GM21447 (cell line): Measurements from ENCODE around the gene DAPK2.
A peak's percentile ranks its signal among the peaks of the same experiment; 100 is the strongest.
"Not testable (repeated sequence)": the region's sequence is repeated elsewhere in the genome, so short reads cannot be mapped to it uniquely, and the experiment has no call there.

ENCODE experiments used
- ATAC-seq: cut with Tn5 transposase; IDR thresholded peaks from one replicate; pipeline ENCODE4 v1.9.1; 2021; ENCODE audit not compliant: unreplicated experiment

The DAPK2 gene

DNA sequence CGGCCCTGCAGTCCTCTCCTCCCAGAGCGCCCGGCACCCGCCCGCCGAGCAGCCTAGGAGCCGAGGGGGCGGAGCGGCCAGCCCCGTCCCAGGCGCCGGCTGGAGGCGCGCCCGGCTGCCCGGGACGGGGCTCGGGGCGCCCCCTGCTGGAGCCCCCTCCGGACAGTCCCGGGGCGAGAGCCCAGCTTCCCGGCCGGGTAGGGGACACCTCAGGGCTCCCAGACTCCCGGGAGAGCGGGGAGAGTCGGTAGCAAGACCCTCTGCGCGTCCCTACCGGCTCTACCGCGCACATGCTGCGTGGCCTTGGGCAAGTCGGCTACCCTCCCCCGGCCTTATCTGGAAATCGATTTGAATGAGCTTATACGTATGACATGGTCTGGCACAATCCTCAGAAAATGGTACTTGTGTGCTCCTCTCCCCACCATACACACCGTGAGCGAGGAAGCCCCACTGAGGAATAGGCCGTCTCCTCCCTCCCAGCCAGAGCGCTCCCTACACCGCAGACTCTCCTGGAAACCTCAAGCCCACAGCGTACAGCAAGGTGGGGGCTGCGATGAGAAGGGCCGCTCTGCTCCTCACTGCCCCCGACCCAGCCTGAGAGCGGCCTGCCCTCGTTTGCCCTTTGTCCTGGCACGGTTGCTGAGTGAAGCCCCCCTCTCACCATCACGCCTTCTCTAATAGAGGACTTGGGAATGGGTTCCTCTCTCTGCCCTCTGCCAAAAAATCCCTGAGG is at the start of gene DAPK2:
DAPK2 (minus strand) TSS at position 65 of the 733 bp plus-strand sequence. CDS start 6,224 bp downstream, outside the sequence.
- ATAC-seq, result peak; percentile 49

DNA sequence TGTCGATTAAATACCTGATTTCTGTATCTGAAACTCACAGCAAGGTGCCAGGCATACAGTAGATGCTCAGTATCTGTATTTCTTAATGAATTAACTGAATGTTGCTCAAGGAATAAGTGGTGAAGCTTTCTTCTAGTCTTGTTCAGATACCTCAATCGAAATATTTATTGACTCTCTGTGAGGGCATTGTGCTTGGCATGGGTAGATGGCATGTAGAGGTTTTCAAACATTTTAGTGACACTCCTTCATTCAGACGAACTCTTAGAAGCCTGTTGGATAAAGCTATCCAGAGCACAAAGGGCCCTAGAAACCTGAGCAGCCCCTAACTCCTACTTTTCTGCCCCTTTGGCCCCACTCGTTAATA is 49.1 kb upstream of the DAPK2 start:
- no peak for ATAC-seq

DNA sequence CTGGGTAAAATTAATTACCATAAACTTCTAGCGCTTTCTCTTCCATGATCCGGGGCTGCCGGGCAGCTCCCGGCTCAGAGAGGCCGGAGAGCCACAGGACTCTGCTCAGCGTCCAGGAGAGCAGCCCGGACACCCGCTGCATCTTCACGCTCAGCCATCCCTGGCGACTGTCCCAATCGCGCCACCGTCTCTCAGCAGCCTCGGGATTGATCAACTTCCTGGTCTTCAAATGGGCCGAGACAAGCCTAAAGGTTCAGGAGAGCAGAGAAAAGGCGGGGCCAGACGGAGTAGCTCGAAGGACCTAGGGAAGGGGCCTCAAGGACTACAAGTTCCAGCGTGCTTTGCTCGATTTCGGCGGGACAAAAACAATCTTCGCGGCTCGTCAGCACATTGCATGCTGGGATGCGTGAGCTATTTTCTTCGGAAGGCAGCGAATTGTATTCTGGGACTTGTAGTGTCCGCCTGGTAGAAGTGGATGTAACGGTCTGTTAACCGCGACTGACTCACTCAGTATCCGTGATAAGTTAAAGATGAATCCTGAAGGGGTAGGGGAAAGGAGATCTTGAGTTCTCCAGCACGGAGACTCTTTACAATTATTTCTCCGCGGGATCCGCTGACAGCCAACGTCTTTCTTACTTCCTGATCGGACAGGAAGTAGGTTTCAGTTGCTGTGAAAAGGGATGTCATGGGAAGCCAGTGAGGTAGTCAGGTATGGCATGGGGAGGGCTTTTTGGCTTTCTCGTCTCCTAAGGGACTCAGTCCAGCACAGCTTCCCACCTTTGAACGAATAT is 47.5 kb upstream of the DAPK2 start, which contains the start of gene CIAO2A:
CIAO2A (minus strand) TSS at position 212 of the 791 bp plus-strand sequence; CDS start at position 142, 70 bp downstream.
- ATAC-seq, result peak; percentile 52

DNA sequence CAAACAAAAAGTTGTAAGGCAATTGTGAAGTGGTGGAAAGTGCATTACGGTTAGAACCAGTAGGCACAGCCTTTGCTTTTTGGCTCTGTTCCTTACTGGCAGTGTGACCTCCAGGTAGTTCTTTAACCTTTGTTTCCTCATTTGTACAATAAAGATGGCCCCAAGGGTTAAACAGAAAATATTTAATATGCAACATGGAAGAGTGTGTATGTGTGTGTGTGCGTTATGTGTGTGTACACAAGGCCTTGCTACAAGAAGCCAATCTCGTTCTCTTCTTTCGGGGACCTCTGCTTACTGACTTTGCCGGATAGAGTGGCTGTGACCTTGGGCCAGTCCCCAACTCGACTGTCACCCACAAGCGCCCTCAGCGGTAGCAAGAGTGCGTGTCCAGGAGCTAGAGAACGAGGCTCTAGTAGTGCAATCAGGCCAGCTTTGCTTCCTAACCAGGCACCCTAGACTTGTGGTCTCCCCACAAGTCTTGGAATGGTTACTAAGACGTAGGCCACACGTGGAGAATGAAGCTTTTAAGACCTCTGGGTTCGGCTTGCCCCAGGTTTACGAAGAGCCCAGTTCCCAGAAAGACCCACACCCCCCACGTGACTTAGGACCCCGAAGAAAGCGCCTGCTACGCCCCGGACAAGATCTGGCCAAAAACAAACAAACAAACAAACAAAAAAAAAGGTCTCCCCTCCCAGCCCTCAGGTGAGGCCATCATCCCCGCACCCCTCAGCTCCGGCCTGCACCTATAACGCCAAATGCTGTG is 46.8 kb upstream of the DAPK2 start:
- peak; percentile 20 for ATAC-seq

DNA sequence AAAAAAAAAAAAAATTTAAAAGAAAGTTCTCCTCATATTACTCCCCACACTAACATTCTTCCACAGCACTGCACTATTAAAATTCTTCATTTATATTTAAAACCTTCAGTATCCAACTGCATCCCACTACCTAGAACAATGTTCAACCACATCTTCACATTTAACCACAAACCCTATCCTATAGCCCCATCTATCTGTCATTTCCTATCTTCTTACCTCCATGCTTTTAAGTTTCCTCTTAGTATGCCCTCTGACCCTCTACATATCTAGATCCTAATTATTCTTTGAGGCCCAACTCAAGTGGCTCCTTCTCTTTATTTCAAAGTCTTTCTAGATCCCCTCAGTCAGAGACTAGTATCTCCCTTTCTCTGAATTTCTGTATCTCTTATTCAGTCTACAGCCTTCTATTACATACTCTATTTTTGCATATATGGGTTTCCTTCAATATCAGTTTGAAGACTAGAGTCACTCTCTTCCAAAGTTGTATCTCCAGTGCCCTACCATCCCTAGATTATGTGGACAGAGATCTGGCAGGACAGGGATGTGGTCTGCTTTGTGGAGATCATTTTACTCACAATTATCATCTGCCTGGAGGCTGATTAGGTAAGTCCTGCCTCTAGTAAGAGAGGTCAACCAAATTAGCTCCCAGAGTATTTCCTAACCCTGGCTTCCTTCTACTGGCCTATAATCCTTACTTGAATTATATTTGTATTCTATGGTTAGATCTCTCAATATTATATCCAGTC is 46.0 kb upstream of the DAPK2 start:
- no peak for ATAC-seq

DNA sequence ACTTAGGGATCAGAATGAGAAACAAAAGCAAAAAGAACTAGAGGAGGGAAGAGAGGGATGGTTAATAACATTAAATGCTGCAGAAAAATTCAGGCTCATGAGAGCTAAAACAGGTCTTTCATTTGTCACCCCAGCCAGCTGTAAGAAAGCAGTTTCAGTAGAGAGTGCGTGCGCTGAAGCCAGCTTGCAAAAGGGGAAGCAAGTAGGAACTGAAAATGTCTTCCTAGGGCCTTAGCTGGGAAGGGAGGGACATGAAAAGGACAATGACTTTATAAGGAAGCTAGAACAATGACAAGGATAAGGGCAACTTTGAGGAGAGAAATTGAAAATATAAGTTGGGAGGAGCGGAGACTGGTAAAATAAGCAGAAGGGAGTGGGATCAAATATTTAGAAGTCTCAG is 44.2 kb upstream of the DAPK2 start:
- no peak for ATAC-seq

DNA sequence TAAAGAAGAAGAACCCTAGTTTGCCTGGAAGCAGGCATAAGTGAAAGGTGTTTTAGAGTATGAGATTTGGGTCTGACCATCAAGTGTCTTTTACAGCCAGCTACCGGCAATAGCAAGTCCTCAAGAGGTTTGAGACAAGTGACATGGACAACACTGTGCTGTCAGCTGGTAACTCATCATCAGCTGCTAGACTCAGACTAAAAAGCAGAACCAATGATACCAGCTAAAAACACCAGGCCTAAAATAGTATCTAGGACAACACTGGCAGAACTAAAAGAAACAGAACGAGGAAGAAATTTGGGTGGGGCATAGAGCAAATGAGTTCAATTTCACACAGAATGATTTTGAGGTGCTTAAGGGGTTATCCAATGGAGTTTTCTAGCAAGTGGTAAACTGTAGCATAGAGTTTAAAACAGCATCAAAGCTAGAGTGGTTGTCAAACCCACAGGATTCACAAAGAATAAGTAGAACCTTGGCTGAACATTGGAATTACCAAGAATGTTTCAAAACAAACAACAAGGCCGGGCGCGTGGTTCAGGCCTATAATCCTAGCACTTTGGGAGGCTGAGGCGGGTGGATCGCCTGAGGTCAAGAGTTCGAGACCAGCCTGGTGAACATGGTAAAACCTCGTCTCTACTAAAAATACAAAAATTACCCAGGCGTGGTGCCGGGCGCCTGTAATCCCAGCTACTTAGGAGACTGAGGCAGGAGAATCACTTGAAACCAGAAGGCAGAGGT is 43.4 kb upstream of the DAPK2 start:
- ATAC-seq, result no peak

DNA sequence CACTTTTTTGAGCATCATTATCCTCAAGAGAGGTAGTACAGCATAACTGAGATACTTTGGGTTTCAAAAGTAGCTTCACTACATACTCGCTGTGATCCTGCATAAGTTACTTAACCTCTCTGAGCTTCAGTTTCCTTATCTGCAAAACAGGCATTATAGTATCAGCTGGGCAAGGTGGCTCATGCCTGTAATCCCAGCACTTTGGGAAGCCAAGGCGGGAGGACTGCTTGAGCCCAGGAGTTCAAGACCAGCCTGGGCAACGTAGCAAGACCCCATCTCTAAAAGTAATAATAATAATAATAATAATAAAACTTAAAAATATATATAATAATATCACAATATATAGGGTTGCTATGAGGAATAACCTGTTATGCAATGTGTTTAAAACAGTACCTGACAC is 36.5 kb upstream of the DAPK2 start:
- no peak for ATAC-seq

DNA sequence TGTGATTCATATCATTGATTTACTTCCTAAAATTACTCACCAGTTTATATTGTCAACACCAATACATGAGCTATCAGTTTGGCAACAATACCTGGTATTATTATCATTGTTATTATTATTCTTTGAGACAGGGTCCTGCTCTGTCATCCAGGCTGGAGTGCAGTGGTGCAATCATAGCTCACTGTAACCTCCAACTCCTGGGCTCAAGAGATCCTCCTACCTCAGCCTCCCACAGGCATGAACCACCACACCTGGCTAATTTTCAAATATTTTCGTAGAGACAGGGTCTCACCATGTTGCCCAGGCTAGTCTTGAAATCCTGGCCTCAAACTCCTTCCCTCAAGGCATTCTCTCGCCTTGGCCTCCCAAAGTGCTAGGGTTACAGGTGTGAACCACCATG is 27.2 kb upstream of the DAPK2 start:
- not testable (repeated sequence) for ATAC-seq

DNA sequence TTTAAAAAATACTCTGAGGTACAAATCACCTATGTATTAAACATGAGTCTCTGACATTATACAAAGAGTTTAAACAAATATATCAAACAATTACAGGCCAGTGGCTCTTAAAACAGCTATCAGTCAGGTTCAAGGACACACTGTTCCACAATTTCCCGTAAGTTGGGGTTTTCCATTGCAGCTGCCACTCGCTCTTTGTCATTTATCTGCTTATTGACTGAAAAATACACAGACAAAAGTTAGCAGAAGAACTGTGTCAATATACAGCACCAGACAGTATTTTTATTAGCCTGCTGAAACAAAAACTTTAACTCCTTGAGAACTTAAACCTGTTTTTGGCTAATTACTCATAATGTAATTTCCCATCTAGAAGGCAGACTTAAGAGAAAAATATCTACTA is 26.5 kb upstream of the DAPK2 start:
- ATAC-seq, result no peak

DNA sequence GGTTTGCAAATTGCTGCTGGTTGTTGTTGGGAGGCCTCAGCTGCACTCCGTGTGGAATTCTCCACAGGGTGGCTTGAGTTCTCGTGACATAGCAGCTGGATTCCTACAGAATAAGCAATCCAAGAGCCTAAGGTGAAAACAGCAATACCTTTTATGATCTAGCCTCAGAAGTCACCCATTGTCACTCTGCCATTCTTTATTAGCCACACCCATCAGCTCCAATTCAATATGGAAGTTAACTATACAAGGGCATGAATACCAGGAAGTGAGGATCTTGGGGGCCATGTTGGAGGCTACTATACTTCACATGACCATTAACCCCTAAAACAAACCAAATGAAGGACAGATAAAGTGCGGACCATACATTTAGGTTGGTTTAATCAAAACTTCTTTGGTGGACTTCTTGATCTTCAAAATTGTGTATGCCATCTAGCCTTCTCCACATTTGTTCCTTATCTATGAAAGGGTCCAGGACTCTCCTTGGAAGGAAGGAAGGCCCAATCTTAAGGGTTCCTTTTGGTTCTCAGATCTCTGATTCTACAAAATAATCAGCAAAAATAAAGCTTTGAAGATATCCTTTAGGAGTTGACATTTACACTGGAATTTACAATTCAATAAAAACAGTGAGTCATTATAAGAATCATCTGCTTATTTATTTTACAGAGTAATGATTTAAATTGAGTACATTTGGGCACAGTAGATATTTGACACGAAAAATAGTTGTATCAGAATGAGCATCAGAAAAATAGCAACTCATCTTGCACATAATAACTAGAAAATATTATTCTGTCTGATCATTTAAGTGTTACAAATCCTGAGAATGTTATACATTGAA is 25.9 kb upstream of the DAPK2 start:
- ATAC-seq, result no peak

DNA sequence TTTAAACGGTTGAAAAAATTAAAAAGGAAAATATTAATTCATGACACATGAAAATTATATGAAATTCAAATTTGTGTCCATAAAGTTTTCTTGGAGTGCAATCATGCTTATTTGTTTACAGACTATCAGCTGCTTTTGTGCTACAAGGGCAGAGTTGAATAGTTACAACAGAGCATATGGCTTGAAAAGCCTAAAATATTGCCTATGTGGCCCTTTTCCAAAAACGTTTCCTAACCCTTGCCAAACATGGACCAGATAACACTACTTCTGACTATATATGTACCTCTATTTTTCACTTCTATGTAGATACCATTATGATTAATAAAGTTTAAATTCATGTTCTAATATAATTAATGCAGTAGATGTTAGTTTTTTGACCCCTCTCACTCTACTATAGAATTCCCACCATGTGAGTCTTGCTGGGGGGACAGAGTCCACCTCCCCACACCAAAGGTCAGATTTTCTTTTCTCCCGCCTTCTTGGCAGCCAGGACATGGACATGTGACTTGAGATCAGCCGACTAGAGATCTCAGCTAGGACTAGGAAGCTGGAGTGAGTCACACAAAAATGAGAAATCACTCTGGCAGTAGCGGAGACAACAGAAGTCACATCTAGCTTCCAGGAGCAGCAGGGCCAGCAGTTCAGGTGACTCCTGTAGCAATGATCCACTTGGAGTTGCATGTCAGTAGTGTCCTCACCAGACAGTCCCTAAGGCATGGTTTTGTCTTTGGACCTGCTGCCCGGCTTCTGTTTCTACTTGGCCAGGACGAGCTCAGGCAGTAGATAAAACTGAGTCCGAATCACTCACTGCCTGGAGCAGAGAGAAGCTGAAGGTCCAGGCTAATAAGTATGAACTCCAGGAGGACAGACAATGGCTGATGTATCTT is 24.9 kb upstream of the DAPK2 start:
- ATAC-seq, result no peak

DNA sequence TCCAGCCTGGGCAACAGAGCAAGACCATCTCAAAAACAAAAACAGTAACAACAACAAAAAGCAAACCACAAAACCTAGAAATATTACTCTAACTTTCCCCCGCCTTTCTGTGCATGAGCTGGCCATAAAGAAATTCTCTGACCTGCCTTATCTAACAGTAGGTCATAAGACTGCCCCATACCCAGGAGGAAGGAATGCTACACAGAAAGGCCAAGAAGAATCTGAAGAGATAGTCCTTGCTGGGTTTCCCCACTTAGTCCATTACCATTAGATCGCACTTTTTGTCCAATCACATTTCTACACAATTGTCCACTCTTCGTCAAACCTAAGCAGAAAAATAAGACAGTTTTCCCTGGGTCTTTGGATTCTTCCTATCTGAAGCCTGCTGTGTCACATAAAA is 23.8 kb upstream of the DAPK2 start:
- no peak for ATAC-seq

DNA sequence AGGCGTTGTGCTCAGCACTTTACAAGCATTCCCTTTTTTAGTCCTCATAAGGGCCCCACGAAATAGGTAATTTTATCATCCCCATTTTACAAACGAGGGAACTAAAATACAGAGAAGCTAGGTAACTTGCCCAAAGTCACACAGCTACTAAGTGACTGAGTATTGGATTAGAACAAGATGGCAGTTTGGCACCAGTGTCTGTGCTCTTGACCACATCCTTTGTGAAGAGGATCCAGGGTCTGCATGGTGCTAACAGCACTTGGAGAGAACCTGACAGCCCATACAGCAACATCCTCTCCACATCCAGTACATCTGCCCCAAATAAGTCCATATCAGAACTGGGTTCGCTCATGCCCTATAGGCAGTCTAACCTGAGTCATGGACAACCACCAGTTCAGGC is 21.8 kb upstream of the DAPK2 start:
- no peak for ATAC-seq

DNA sequence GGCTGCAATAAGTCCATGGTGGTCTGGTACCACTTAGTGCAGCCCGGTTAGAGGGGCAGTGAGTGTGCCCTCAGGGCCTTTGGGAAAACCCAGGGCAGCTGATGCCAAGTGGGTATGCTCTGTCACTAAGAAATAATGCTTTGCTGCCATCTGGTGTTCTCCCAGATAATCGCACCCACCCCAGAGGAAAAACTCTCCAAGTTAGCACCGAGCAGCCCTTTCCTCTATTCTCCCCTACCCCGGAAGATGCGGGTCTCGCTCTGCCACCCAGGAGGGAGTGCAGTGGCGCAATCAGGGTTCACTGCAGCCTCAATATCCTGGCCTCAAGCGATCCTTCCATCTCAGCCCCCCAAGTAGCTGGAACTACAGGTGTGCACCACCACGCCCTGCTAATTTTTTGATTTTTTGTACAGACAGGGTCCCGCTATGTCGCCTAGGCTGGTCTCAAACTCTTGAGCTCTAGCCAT is 21.3 kb upstream of the DAPK2 start:
- peak; percentile 53 for ATAC-seq

DNA sequence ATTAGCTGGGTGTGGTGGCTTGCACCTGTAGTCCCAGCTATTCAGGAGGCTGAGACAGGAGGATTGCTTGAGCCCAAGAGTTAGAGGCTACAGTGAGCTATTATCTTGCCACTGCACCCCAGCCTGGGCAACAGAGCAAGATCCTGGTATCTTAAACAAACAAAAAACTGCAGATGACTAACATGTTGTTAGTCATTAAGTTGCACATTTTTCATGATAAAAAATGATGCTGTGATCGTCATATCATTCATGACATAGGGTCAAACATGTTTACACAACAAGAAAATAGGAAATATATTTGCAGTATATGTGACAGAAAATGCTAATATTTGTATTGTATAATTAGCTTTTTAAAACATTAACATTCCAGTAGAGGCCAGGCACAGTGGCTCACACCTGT is 20.2 kb upstream of the DAPK2 start:
- ATAC-seq, result no peak

DNA sequence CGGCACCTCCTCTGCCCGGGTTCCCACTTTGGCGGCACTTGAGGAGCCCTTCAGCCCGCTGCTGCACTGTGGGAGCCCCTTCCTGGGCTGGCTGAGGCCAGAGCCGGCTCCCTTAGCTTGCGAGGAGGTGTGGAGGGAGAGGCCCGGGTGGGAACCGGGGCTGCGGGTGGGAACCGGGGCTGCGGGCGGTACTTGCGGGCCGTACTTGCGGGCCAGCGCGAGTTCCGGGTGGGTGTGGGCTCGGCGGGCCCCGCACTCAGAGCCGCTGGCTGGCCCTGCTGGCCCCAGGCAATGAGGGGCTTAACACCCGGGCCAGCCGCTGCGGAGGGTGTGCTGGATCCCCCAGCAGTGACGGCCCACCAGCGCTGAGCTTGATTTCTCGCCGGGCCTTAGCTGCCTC is 14.4 kb upstream of the DAPK2 start:
- ATAC-seq, result no peak

DNA sequence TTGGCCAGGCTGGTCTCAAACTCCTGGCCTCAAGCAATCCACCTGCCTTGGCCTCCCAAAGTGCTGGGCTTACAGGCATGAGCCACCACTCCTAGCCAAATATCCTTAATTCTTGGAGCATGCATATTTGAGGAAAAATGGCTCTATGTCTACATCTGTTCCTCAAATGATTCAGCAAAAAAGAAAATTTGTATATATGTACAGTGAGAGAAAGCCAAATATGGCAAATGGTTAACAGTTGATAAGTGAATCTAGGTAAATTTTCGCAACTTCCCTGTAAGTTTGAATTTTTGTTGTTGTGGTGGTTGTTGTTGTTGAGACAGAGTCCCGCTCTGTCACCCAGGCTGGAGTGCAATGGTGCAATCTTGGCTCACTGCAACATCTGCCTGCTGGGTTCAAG is 12.8 kb upstream of the DAPK2 start:
- not testable (repeated sequence) for ATAC-seq
